K562 (cell line): ENCODE measurements around the gene PPIF. TPM values are rescaled to one million over a fixed set of nuclear protein-coding genes. Genes with fewer than 3 reads are reported as not detected.

Experiments used
- MGA ChIP-seq: fragments of 450-650 bp; IDR thresholded peaks from 2 replicates; pipeline ENCODE4 v1.6.1; 2016; ENCODE audit warnings: mild to moderate bottlenecking, moderate library complexity
- ZBTB40 ChIP-seq, 2 experiments: fragments of 450-650 bp in 1 of 2; sonication (generic) in 1 of 2; formaldehyde crosslinking in 1 of 2; IDR thresholded peaks; 2 replicates each; pipeline versions ENCODE4 v1.7.1 to v1.9.0; 2016 to 2022; ENCODE audit warnings: inconsistent platforms in 1 of 2, mild to moderate bottlenecking in 1 of 2, missing genetic modification reagents in 1 of 2
- polyA plus RNA-seq, 8 experiments: library from polyadenylated mRNA; depleted of rRNA in 4 of 8; stranded (reverse) in 5 of 8; unstranded in 3 of 8; fragments of >200 nt; fragmentation: Nextera tagmentation in 2 of 8; fragmentation: Illumina TruSeq in 1 of 8; extraction: Ambion mirVana in 2 of 8; extraction: Trizol in 1 of 8; gene quantifications; 2 replicates each; pipeline versions ENCODE4 v1.2.1 to v1.2.3, GENCODE V29; 2011 to 2014; ENCODE audit warnings: inconsistent platforms in 1 of 8, missing spikeins in 1 of 8
- total RNA-seq, 7 experiments: library from RNA; depleted of rRNA in 6 of 7; stranded (reverse); fragments of >200 nt in 6 of 7; fragmentation: Illumina TruSeq in 2 of 7; extraction: Trizol in 2 of 7; gene quantifications; 2 replicates each; pipeline versions ENCODE4 v1.2.1 to v1.2.3, GENCODE V29; 2011 to 2021; ENCODE audit warnings: low replicate concordance in 1 of 7

PPIF gene
- total and polyA plus RNA-seq, 9 of the 15 experiments (the other 6 are each of a cell fraction or from before 2014, with no cell fraction given) = 40.9 to 287 (median 117) TPM

GRCh38 chr10:79344502-79345195 is 2.6 kb upstream of the PPIF start (continued):
- TF ChIP-seq ZBTB40 (IDR thresholded peaks at IDR 0.05) = no peak
- TF ChIP-seq ZBTB40 (CRISPR knock-in tag; IDR thresholded peaks at IDR 0.05) = no peak
- peak; percentile 57 for TF ChIP-seq MGA
